ENCODE measurements around the gene ARMH3. TPM values are rescaled to one million over a fixed set of nuclear protein-coding genes. Genes with fewer than 3 reads are reported as not detected.

Gene ARMH3
- total RNA-seq, 1 donor from 2014 or later: 28.8 TPM

DNA sequence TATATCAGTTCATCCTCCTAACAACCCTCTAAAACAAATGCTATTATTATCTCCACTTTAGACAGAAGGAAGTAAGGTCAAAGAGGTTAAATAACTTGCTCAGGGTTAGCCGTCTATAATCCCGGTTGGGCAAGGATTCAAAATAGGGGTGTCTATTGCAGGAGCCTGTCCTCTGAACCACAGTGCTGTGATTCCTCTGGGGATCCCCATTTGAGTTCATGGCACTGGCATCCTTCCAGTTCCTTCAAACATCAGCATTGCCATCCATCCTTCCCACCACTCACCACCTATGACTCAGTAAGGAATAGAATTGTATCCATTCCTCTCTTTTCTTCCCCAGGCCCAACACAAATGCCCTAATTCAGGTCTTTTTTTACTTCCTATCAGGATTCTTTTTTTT lies 34.8 kb upstream of the ARMH3 start:
- TF ChIP-seq, protein P1, sequence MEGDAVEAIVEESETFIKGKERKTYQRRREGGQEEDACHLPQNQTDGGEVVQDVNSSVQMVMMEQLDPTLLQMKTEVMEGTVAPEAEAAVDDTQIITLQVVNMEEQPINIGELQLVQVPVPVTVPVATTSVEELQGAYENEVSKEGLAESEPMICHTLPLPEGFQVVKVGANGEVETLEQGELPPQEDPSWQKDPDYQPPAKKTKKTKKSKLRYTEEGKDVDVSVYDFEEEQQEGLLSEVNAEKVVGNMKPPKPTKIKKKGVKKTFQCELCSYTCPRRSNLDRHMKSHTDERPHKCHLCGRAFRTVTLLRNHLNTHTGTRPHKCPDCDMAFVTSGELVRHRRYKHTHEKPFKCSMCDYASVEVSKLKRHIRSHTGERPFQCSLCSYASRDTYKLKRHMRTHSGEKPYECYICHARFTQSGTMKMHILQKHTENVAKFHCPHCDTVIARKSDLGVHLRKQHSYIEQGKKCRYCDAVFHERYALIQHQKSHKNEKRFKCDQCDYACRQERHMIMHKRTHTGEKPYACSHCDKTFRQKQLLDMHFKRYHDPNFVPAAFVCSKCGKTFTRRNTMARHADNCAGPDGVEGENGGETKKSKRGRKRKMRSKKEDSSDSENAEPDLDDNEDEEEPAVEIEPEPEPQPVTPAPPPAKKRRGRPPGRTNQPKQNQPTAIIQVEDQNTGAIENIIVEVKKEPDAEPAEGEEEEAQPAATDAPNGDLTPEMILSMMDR (IDR thresholded peaks at IDR 0.05): no peak
- Mint-ChIP-seq H3K9me3 (ENCODE audit: unreplicated experiment) (no peaks in the 10 kb centered on the region), H3K4me1 (ENCODE audit: unreplicated experiment) (no peaks in the 10 kb centered on the region), H3K4me3 (ENCODE audit: unreplicated experiment) (no peak overlapping the region), H3K27me3 (ENCODE audit: unreplicated experiment) (no peaks in the 10 kb centered on the region), H3K27ac (ENCODE audit: unreplicated experiment) (no peak overlapping the region), H3K36me3 (ENCODE audit: unreplicated experiment) (peaks cover 6% of the 10 kb centered on the region)
- no peak for DNase-seq (ENCODE audit: extremely low spot score, unreplicated experiment)

DNA sequence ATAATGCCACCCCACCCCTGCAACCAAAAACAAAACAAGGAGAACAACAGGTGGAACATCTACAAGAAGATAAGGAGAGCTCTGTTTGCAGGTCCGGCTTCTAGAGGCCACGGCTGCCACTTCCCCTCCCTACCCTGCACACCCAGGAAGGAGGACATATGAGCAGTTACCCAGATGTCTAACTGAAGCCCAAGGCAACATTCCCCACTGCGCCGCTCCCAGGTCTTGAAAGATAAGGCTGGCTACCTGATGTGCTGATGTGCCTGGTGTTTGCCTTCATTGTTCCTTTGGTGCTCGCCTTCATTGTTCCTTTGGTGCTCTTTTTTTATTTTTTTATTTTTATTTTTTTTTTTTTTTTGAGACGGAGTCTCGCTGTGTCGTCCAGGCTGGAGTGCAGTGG lies 30.2 kb upstream of the ARMH3 start:
- DNase-seq (ENCODE audit: extremely low spot score, unreplicated experiment): no peak
- Mint-ChIP-seq H3K4me1 (ENCODE audit: unreplicated experiment) (no peaks in the 10 kb centered on the region), H3K4me3 (ENCODE audit: unreplicated experiment) (no peak overlapping the region), H3K27ac (ENCODE audit: unreplicated experiment) (no peak overlapping the region), H3K36me3 (ENCODE audit: unreplicated experiment) (peaks cover 3% of the 10 kb centered on the region), H3K27me3 (ENCODE audit: unreplicated experiment) (no peaks in the 10 kb centered on the region), H3K9me3 (ENCODE audit: unreplicated experiment) (no peaks in the 10 kb centered on the region)
- TF ChIP-seq, protein P1 (IDR thresholded peaks at IDR 0.05): no peak

DNA sequence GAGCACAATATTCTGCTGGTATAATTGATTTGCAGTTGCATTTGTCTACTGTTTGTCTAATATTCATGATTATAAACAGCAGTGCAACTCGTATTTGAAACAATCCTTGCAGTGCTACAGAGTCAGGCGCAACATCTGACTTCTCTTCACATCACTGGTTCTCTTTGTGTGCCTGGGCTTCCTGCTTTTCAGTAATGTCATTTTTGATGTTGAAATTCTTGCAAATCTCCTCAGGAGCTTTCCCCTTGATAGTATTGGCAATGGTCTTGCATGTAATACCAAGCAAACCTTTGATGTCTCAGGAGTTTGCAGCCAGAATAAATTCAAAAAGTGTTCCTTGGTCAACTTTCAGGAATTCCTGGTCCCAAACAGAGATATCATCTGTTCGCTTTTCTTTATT lies 29.4 kb upstream of the ARMH3 start:
- Mint-ChIP-seq H3K27ac (ENCODE audit: unreplicated experiment) (no peak overlapping the region), H3K4me3 (ENCODE audit: unreplicated experiment) (no peak overlapping the region), H3K36me3 (ENCODE audit: unreplicated experiment) (peaks cover 3% of the 10 kb centered on the region), H3K4me1 (ENCODE audit: unreplicated experiment) (no peaks in the 10 kb centered on the region), H3K27me3 (ENCODE audit: unreplicated experiment) (no peaks in the 10 kb centered on the region), H3K9me3 (ENCODE audit: unreplicated experiment) (no peaks in the 10 kb centered on the region)
- DNase-seq (ENCODE audit: extremely low spot score, unreplicated experiment): no peak
- TF ChIP-seq, protein P1 (IDR thresholded peaks at IDR 0.05): no peak

DNA sequence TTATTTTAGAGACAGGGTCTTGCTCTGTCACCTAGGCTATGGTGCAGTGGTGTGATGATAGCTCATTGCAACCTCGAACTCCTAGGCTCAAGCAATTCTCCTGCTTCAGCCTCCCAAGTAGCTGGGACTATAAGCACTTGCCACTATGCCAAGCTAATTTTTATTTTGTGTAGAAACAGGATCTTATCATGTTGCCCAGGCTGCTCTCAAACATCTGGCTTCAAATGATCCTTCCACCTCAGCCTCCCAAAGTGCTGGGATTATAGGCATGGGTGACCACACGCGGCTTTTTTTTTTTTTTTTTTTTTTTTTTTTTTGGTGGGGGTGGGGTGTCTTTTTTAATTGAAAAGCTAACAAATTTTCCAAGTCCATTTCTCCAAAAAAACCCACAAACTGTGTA lies 27.6 kb upstream of the ARMH3 start:
- no peaks in the 10 kb centered on the region for H3K27me3 Mint-ChIP-seq (ENCODE audit: unreplicated experiment)
- H3K4me3 Mint-ChIP-seq (ENCODE audit: unreplicated experiment): no peak overlapping the region
- no peak for DNase-seq (ENCODE audit: extremely low spot score, unreplicated experiment)
- no peaks in the 10 kb centered on the region for H3K4me1 Mint-ChIP-seq (ENCODE audit: unreplicated experiment)
- TF ChIP-seq, protein P1 (IDR thresholded peaks at IDR 0.05): no peak
- no peaks in the 10 kb centered on the region for H3K36me3 Mint-ChIP-seq (ENCODE audit: unreplicated experiment)
- H3K9me3 Mint-ChIP-seq (ENCODE audit: unreplicated experiment): no peaks in the 10 kb centered on the region
- no peak overlapping the region for H3K27ac Mint-ChIP-seq (ENCODE audit: unreplicated experiment)

DNA sequence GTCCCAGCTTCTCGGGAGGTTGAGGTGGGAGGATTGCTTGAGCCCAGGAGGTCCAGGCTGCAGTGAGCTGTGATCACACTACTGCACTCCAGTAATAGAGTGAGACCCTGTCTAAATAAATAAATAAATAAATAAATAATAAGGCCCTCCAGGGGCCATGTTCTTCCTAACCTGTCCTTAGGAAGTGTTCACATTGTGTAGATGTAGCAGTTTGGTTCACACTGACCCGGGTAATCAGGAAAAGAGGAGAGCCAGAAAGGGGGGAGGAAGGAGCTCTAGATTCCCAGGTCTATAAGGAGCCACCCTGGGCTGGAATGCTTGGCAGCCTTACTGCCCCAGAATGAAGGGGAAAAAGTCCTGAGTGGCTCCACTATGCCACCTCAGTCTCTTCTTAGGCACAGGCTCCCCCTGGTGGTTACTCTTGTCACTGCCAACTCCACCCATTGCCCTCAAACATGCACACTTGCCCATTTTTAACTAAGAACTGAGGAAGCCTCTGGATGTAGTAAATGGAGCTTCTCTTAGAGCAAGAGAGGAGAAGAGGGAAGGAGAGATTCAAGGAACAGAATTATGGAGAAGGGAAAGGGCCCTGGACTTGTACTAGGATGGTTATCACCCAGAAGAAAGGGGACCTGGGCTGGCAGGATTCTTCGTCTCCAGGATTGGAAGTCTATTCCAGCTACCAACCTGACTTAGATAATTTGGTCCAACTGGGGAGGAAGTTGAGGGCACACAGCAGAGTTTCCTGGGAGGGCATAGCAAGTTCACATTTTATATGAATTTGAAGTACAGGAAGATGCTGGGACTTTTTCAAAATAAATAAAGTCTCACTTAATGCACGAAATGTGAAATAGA lies 16.9 kb upstream of the ARMH3 start:
- TF ChIP-seq, protein P1 (IDR thresholded peaks at IDR 0.05): peak; percentile 94
- Mint-ChIP-seq H3K36me3 (ENCODE audit: unreplicated experiment) (no peaks in the 10 kb centered on the region), H3K4me3 (ENCODE audit: unreplicated experiment) (no peak overlapping the region), H3K27me3 (ENCODE audit: unreplicated experiment) (no peaks in the 10 kb centered on the region), H3K4me1 (ENCODE audit: unreplicated experiment) (peaks cover 4% of the 10 kb centered on the region), H3K27ac (ENCODE audit: unreplicated experiment) (no peak overlapping the region), H3K9me3 (ENCODE audit: unreplicated experiment) (no peaks in the 10 kb centered on the region)
- DNase-seq (ENCODE audit: extremely low spot score, unreplicated experiment): peak; percentile 91
